ENCODE results near the gene ZBTB39. TPM values are rescaled to one million over a fixed set of nuclear protein-coding genes. Genes with fewer than 3 reads are reported as not detected.
A peak's percentile ranks its signal among the peaks of the same experiment; 100 is the strongest.

Gene ZBTB39
- total RNA-seq, 1 donor from 2014 or later: 13.3 TPM

DNA sequence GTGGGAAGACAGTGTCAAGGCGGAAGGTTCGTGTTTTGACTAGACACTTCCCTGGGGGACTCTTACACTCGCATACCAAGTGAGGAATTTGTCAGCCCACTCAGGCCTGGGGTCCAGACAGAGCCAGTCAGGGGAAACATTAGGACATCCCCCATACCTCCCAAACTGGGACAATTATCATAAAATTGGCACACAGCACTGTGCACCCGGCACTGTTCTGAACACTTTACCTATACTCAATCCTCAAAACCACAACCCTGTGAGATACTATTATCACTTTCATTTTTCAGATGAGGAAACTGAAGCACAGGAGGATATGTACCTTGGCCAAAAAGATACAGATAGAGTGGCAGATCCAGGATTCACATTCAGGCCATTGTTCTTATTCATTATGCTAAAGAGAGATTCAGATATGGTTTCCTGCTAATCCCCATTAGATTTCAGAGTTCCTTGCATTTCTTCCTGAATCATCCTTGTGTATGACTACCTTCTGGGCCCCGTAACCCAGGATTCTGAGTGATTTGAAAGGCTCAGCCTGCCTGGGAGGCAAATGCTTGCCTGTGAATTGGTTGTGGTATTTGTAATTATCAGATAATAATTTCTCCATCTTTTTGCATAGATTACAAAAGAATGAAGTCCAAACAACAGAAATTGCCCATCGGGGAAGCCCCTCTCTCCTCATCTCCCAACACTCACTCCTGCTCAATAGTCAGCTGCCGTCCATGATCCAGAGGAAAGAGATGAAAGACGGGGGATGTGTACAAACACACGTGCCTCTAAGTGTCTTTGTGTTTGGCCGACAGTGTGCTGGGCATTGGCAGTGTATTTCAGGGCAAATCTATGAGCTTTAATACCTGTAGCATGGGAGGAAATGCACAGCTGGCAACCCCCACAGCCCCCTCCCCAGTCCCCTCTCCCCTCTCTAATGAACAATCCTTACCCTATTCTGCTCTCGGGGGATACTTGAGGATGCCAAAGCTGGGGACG lies 5.4 kb upstream of the ZBTB39 start:
- CTCF ChIA-PET: interaction anchor here (1.4 to 9.6 kb wide), 3 partner anchors 19 to 171 kb away, joined by 3 to 89 read pairs (median 4); no protein-coding TSS in a partner anchor
- no peak for DNase-seq
- Mint-ChIP-seq H3K27me3 (no peaks in the 10 kb centered on the region), H3K36me3 (ENCODE audit: low read depth) (no peaks in the 10 kb centered on the region), H3K9me3 (no peaks in the 10 kb centered on the region), H3K27ac (no peak overlapping the region), H3K4me1 (peaks cover 27% of the 10 kb centered on the region), H3K4me3 (peak overlapping the region; percentile 16)
- ATAC-seq (ENCODE audit: low read depth): no peak
- intact Hi-C loops (cut with micrococcal nuclease): no loop called here
- POLR2A ChIA-PET: interaction anchor here (1.1 kb wide), 1 partner anchor 99 kb away, joined by 3 read pairs; the partner anchor contains the start of gene STAT6
- TF ChIP-seq CTCF (IDR thresholded peaks at IDR 0.05): no peak

DNA sequence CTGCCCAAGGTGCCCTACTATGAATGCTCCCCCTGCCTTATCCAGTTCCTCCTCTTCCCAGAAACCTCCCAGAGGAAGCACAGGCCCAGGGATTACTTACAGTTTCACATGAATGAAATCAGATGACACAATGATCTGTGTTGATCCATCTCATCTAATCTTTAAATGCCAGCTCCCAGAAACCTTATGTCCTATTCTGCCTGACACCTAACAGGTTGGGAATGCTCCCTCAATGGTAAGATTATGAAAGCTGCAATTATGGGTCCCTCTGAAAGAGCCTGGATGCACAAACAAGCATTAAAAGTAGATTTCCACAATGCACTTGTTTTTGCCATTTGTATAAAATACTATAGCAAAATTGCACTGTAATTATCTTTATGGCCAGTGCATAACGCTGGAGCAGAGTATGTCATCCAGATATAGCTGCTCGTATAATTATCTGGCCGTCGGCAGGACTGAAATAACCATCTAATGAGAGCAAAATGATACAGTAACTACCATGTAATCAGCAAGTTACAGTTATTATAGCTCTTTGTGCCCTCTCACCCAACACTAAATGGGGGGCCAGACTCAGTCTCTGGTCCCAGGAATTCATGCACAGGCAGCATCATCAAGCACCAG lies 4.4 kb upstream of the ZBTB39 start:
- H3K4me1 Mint-ChIP-seq: peaks cover 31% of the 10 kb centered on the region
- H3K27me3 Mint-ChIP-seq: no peaks in the 10 kb centered on the region
- no peak for TF ChIP-seq CTCF (IDR thresholded peaks at IDR 0.05)
- intact Hi-C loops (cut with micrococcal nuclease): no loop called here
- H3K4me3 Mint-ChIP-seq: no peak overlapping the region
- H3K9me3 Mint-ChIP-seq: no peaks in the 10 kb centered on the region
- ChIA-PET CTCF (interaction anchor here (1.4 to 9.6 kb wide), 3 partner anchors 20 to 172 kb away, joined by 3 to 89 read pairs (median 4); no protein-coding TSS in a partner anchor), POLR2A (interaction anchor here (0.6 to 1.1 kb wide), 2 partner anchors 100 to 260 kb away, joined by 3 to 4 read pairs; partner anchors contain the start of gene STAT6)
- no peak for DNase-seq
- H3K27ac Mint-ChIP-seq: no peak overlapping the region
- ATAC-seq (ENCODE audit: low read depth): no peak
- H3K36me3 Mint-ChIP-seq (ENCODE audit: low read depth): peaks cover under 1% of the 10 kb centered on the region

- CTCF ChIA-PET: interaction anchor here (1.5 to 9.6 kb wide), 2 partner anchors 50 to 173 kb away, joined by 4 to 89 read pairs; no protein-coding TSS in a partner anchor
- ATAC-seq (ENCODE audit: low read depth) (no peak), DNase-seq (no peak)
- no peaks in the 10 kb centered on the region for H3K27me3 Mint-ChIP-seq
- H3K36me3 Mint-ChIP-seq (ENCODE audit: low read depth): peaks cover 2% of the 10 kb centered on the region
- H3K27ac Mint-ChIP-seq: no peak overlapping the region
- no peak for TF ChIP-seq CTCF (IDR thresholded peaks at IDR 0.05)
- POLR2A ChIA-PET: no interaction called here
- H3K9me3 Mint-ChIP-seq: no peaks in the 10 kb centered on the region
- no peak overlapping the region for H3K4me3 Mint-ChIP-seq
- H3K4me1 Mint-ChIP-seq: peaks cover 38% of the 10 kb centered on the region
- intact Hi-C loops (cut with micrococcal nuclease): loop anchor here (5.0 kb wide), 2 partner anchors 232 to 253 kb away; no protein-coding TSS in a partner anchor
Observed at GRCh38 chr12:57009949-57010626, 3.7 kb upstream of the ZBTB39 start.

- Mint-ChIP-seq H3K27me3 (no peaks in the 10 kb centered on the region), H3K36me3 (ENCODE audit: low read depth) (peaks cover 16% of the 10 kb centered on the region), H3K9me3 (no peaks in the 10 kb centered on the region), H3K4me3 (peak overlapping the region; percentile 60), H3K4me1 (peaks cover 44% of the 10 kb centered on the region), H3K27ac (no peak overlapping the region)
- POLR2A ChIA-PET: interaction anchor here (1.0 to 2.7 kb wide), 2 partner anchors 104 to 282 kb away, joined by 4 to 26 read pairs; partner anchors contain the start of gene STAT6
- no peak for DNase-seq
- no peak for ATAC-seq (ENCODE audit: low read depth)
- TF ChIP-seq CTCF (IDR thresholded peaks at IDR 0.05): no peak
- CTCF ChIA-PET: interaction anchor here (0.6 to 9.6 kb wide), 6 partner anchors 27 to 104 kb away, joined by 3 to 89 read pairs (median 5); partner anchors contain the start of gene STAT6
- intact Hi-C loops (cut with micrococcal nuclease): loop anchor here (1.0 to 5.0 kb wide), 5 partner anchors 54 to 251 kb away; no protein-coding TSS in a partner anchor
Observed at GRCh38 chr12:57008178-57008577, 1.8 kb upstream of the ZBTB39 start.

Data from activated B cell treated with CpG ODN at 0.5 μM for 24 hours (primary cell).